GM21423 (cell line): Measurements from ENCODE around the gene GPAM.
"Not testable (repeated sequence)": the region's sequence is repeated elsewhere in the genome, so short reads cannot be mapped to it uniquely, and the experiment has no call there.

Experiments used
- ATAC-seq: cut with Tn5 transposase; IDR thresholded peaks from one replicate; pipeline ENCODE4 v1.9.1; 2021; ENCODE audit warnings: mild to moderate bottlenecking, moderate library complexity; ENCODE audit not compliant: unreplicated experiment

GPAM gene

GRCh38 chr10:112183329-112184051, at the start of gene GPAM:
Gene GPAM (minus strand): TSS chr10:112183765. CDS start chr10:112181784, 1,981 bp downstream.
- peak; percentile 95 for ATAC-seq

- no peak for ATAC-seq
Observed at GRCh38 chr10:112232670-112233069, 49.1 kb upstream of the GPAM start.

DNA sequence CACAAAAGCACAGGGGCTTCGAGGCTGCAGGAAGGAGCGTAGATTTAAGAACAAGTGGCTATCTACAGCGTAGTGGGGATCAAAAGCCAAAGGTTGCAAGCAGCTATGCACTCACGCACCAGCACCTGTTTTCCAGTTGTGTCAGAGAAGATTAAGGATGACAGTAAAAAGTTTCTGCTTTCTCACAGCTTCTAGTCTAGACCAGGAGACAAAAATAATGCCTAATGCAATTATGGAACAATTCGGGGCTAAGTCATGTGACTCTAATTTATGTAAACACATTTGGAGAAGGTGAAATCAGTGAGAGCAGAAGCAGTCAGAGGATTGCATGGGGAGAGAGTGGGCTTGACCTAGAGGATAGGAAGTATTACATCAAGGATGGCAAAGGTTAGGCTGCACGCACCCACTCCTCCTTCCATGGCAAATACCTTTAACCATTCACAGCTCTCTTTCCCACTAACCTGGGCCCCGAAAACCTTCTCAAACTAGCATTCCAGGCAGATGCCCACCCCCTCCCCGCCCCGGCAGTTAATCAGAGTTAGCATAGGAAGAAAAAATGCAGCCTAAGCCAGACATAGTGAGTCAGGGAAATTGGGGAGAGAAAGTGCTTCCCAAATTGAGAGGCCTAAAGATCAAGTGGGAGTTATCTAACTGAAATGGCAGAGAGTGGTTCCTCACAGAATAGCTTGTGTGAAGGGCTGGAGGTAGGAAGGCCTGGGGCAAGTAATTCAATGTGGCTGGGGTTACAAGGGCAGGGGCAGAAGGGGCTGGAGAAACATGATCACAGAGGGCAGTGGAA, 48.2 kb upstream of the GPAM start:
- ATAC-seq: no peak

DNA sequence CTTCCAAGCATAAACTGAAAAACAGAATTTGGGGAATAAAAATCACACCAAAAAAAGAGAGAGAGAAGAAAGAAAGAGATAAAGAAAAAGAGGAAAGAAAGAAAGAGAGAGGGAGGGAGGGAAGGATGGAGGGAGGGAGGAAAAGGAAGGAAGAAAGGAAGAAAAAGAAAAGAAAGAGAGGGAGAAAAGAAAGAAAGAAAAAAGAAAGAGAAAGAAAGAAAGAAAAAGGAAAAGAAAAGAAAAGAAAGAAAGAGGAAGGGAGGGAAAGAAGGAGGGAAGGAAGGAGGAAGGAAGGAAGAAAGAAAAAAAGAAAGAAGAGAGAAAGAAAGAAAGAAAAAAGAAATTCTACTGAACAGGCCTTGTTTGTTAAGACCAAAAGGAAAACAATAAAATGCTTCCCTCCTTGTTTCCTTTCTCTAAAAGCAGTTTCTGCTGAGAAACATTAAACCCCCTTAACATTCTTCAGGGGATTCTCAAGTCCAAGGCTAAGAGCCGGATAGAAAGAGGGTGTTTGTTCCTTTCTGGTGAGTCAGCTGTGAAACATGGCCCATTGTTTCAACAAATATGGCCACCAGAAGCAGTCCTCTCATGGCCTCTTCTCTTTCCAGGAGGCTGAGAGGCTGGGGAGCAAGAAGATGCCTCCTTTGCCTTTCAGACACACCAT, 46.9 kb upstream of the GPAM start:
- ATAC-seq: no peak

DNA sequence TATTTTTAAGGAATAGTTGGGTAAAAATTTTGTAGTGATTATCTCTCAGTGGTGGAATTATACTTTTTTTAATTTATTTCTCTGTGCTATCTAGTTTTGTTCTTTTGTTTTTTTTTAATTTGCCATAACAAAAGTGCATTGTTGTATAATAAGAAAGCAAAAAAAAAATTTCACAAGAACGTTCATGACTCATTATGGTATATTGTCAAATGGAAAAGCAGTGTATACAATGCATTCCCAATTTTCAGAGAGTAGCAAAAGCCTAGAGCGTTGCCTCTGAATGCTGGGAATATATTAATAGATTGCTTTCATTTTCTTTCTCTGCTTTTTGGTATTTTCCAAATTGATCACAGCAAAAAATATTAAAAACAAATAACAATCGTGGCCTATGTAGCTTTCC, 46.3 kb upstream of the GPAM start:
- ATAC-seq: no peak

DNA sequence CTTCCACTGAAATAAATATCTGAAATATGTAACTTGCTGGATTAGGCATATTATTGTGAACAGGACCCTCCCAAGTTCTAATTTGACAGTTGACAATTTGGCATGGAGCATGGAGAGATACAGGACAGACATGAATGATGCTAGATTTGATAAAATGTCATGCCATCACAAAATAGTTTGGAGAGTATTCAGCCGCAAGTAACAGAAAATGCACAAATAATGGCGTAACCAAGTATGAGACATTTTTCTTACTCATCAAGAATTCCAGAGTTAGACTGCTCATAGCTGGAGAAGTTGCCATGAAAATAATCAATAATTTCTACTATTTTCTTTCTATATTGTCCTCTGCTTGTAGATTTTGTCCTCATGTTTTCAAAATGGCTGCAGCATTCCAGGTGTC, 45.5 kb upstream of the GPAM start:
- no peak for ATAC-seq

GRCh38 chr10:112228366-112229088, 45.0 kb upstream of the GPAM start:
- not testable (repeated sequence) for ATAC-seq

DNA sequence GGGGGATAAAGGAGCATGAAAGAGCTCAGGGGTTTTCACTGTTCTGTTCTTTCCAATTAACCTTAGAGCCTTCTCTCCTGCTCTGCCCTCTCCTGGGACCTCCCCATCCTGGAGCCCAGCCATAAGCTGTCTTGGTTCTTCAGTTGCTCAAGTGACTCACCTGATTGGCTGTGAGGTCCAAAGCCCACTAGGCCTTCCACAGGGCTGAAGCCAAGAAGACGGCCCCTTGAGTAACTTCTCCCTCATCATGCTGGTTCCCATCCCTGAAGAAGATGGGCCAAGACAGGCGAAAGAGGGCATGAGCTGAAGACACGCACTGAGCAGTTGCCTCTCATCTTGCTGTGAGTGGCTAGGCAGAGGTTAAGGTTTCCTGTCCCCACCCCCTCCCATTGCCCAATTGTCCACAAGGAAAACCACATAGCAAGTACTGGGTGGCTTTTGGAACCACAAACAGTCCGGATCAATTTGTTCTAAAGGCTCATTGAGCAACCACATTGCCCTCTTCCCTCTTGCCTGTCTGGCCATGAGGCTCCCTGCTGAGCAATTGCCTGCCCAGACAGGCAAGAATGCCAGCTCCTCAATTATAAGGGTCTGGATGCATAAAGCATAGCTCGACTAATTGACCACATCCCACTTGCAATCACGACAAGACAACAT, 43.9 kb upstream of the GPAM start:
- ATAC-seq: no peak

- ATAC-seq: no peak
Observed at GRCh38 chr10:112226439-112227248, 43.1 kb upstream of the GPAM start.

DNA sequence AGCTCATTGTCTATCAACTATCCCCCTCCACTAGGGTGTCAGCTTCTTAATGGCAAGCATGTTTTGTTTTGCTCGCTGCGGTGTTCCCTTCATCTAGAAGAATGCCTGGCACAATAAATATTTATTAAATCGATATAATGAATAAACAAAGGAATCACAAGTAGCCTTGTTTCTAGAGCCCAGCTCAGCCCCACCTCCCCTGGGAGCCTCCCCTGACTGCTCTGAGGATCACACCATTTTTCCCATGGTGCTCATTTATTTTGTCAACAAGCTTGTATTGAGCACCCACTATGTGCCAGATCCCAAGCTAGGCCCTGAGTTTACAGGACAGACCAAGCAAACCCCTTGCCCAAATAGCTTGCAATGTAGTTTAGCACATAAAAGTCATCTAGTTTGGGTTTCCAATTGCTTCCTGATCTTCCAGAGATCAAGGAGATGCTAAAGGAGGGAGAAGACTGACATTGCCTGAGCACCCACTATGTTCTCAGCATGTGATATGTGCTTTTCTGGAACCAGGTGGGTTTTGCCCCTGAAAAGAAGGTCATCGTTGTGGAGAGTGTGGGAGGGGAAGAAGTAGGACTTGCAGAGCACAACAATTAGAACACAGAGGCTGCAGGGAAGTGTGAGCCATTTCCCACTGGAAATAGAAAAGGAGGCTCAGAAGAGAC, 42.3 kb upstream of the GPAM start:
- no peak for ATAC-seq

GRCh38 chr10:112224933-112225529, 41.5 kb upstream of the GPAM start:
- no peak for ATAC-seq

DNA sequence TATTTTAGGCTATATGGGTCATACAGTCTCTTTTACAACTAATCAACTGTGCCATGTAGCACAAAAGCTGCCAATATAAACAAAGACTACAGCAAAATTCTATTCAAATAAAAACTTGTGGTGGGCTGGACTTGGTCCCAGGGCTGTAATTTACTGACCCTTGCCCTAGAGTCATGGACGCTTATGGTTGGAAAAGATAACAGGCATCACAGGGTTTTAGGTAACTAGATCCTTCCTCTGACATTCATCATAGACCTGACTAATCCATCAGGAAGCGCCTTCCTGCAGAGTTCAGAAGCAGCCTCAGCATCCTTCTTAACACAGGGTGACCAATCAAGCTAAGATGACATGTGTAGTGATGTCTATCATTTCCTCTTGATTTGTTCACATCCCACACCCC, 40.2 kb upstream of the GPAM start:
- ATAC-seq: no peak

GRCh38 chr10:112222799-112223198, 39.2 kb upstream of the GPAM start:
- ATAC-seq: no peak

- no peak for ATAC-seq
Observed at GRCh38 chr10:112221545-112221944, 38.0 kb upstream of the GPAM start.

DNA sequence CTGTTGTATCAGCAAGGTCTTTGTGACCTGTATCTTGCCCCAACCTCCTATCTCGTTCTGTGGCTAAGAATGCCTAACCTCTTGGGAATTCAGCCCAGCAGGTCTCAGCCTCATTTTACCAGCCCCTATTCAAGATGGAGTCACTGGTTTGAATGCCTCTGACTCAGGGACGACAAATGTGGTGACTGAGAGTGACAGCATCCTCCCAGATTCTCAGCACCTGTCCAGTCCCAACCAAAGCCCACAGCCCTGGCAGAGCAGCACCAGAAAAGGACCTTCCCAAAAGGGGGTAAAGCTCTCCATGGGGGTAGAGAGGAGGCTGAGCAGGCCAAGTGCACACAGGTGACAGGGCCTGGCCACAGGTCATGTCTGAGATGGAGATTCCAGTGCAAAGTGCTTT, 35.4 kb upstream of the GPAM start:
- no peak for ATAC-seq

- ATAC-seq: no peak
Observed at GRCh38 chr10:112218036-112218390, 34.4 kb upstream of the GPAM start.

DNA sequence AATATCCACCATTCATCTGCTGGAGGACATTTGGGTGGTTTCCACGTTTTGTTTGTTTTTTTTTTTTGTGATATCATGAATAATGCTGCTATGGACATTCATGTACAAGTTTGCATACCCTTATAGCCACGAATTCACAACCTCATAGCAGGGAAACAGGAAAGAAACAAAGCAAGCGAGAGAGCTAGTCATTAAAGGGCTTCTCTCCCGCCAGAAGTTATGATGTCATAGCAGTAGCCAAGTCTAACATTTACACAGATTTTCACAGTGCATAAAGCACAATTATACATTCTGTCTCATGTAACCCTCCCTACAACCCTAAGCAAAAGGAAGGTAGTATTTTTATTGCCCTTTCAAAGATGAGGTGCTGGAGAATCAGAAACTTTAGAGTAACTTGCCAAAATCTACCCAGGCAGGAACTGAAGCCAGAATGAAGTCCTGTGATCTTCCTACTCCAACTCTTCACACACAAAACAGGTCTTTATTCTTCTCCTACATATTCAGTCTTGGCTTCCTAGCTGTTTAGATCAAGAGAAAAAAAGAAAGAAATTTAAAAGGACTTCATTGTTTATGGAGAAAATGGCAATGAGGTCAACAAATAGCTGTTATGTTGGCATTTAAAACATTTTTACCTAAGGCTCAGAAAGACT, 33.9 kb upstream of the GPAM start:
- no peak for ATAC-seq

- no peak for ATAC-seq
Observed at GRCh38 chr10:112216966-112217365, 33.4 kb upstream of the GPAM start.
